Vagina (tissue), 2 donors: ENCODE results near the gene MOGAT1. TPM values are rescaled to one million over a fixed set of nuclear protein-coding genes. Genes with fewer than 3 reads are reported as not detected.

Source experiments
- DNase-seq, 2 donors: peaks; one replicate each; pipeline ENCODE4 v3.0.0-alpha.2; 2017; ENCODE audit errors: extremely low spot score in 2 of 2
- H3K27ac ChIP-seq: fragments of 200-600 bp; sonication (generic); one replicate; pipeline ENCODE4 v1.5.1; 2019
- H3K27me3 ChIP-seq: fragments of 200-600 bp; sonication (generic); one replicate; pipeline ENCODE4 v1.5.1; 2019
- H3K36me3 ChIP-seq, 2 donors: fragments of 200-600 bp; sonication (generic); one replicate each; pipeline ENCODE4 v1.5.1; 2017 to 2019
- H3K4me1 ChIP-seq: fragments of 200-600 bp; sonication (generic); one replicate; pipeline ENCODE4 v1.5.1; 2019
- H3K4me3 ChIP-seq, 2 donors: fragments of 200-600 bp; sonication (generic); 1 replicate in 1 of 2; 2 replicates in 1 of 2; pipeline ENCODE4 v1.5.1; 2016 to 2019
- H3K9me3 ChIP-seq: fragments of 200-600 bp; sonication (generic); one replicate; pipeline ENCODE4 v1.5.1; 2019
- CTCF ChIP-seq, 3 experiments: fragments of 450-650 bp in 2 of 3; fragments of 200-600 bp in 1 of 3; sonication (generic) in 1 of 3; IDR thresholded peaks; one replicate each; pipeline ENCODE4 v1.5.1; 2017 to 2019; ENCODE audit warnings: antibody characterized with exemption in 3 of 3, mild to moderate bottlenecking in 2 of 3, moderate library complexity in 2 of 3
- POLR2A ChIP-seq, 2 donors: fragments of 450-650 bp; IDR thresholded peaks; one replicate each; pipeline ENCODE4 v1.6.1; 2017; ENCODE audit warnings: antibody characterized with exemption in 2 of 2, mild to moderate bottlenecking in 2 of 2, moderate library complexity in 2 of 2
- POLR2AphosphoS5 ChIP-seq, 2 donors: sonication (generic); formaldehyde crosslinking; IDR thresholded peaks; one replicate each; pipeline ENCODE4 v1.9.0; 2017; ENCODE audit warnings: antibody characterized with exemption in 2 of 2, mild to moderate bottlenecking in 2 of 2, low read depth in 1 of 2; ENCODE audit not compliant: insufficient read depth in 1 of 2
- intact Hi-C: fragments of 100-400 bp; cut with DNase I; formaldehyde crosslinking; loops from one replicate; pipeline ENCODE4 v1.15.1; 2023
- total RNA-seq: library from RNA; depleted of rRNA; stranded (reverse); fragments of >200 nt; gene quantifications from one replicate; pipeline ENCODE4 v1.2.3, GENCODE V29; 2016

The MOGAT1 gene
- not detected for total RNA-seq

- DNase-seq, result no peak
- Histone ChIP-seq H3K36me3 (no peaks in the 10 kb centered on the region), H3K4me3 (peak within 1 kb of the TSS; percentile 28 to 48), H3K4me1 (peaks cover 9% of the 10 kb centered on the region), H3K27ac (no peak within 1 kb of the TSS), H3K27me3 (no peaks in the 10 kb centered on the region), H3K9me3 (no peaks in the 10 kb centered on the region)
- intact Hi-C loops, result no loop called here
- TF ChIP-seq POLR2A (IDR thresholded peaks at IDR 0.05) (no peak), CTCF (IDR thresholded peaks at IDR 0.05) (no peak), POLR2AphosphoS5 (IDR thresholded peaks at IDR 0.05; ENCODE audit: insufficient read depth in 1 of 2, low read depth in 1 of 2) (no peak)
These were observed at the start of gene MOGAT1 for GRCh38 chr2:222671259-222672067. MOGAT1 (plus strand) TSS chr2:222671658; CDS start chr2:222671786, 128 bp downstream.

- H3K27ac ChIP-seq, result no peak overlapping the region
- intact Hi-C loops, result no loop called here
- H3K36me3 ChIP-seq, result peaks cover 4 to 31% of the 10 kb centered on the region in 2 donors
- H3K27me3 ChIP-seq, result no peaks in the 10 kb centered on the region
- H3K4me1 ChIP-seq, result no peaks in the 10 kb centered on the region
- TF ChIP-seq POLR2AphosphoS5 (IDR thresholded peaks at IDR 0.05; ENCODE audit: insufficient read depth in 1 of 2, low read depth in 1 of 2) (no peak), CTCF (IDR thresholded peaks at IDR 0.05) (no peak)
- H3K4me3 ChIP-seq, result no peak overlapping the region
- H3K9me3 ChIP-seq, result no peaks in the 10 kb centered on the region
- DNase-seq, result no peak
These were observed 49.6 kb upstream of the MOGAT1 start for GRCh38 chr2:222621893-222622292.

- Histone ChIP-seq H3K4me1 (no peaks in the 10 kb centered on the region), H3K9me3 (no peaks in the 10 kb centered on the region), H3K27me3 (no peaks in the 10 kb centered on the region), H3K27ac (no peak overlapping the region), H3K4me3 (no peak overlapping the region), H3K36me3 (peaks cover 4 to 29% of the 10 kb centered on the region in 2 donors)
- no peak for DNase-seq
- intact Hi-C loops, result no loop called here
- TF ChIP-seq CTCF (IDR thresholded peaks at IDR 0.05) (no peak), POLR2A (IDR thresholded peaks at IDR 0.05) (no peak), POLR2AphosphoS5 (IDR thresholded peaks at IDR 0.05; ENCODE audit: insufficient read depth in 1 of 2, low read depth in 1 of 2) (no peak)
These were observed 48.5 kb upstream of the MOGAT1 start for GRCh38 chr2:222622910-222623309.

GRCh38 chr2:222623756-222624309 lies 47.6 kb upstream of the MOGAT1 start:
- H3K27me3 ChIP-seq, result no peaks in the 10 kb centered on the region
- TF ChIP-seq CTCF (IDR thresholded peaks at IDR 0.05) (no peak), POLR2A (IDR thresholded peaks at IDR 0.05) (no peak), POLR2AphosphoS5 (IDR thresholded peaks at IDR 0.05; ENCODE audit: insufficient read depth in 1 of 2, low read depth in 1 of 2) (no peak)
- H3K36me3 ChIP-seq, result peaks cover 4 to 32% of the 10 kb centered on the region in 2 donors
- H3K9me3 ChIP-seq, result no peaks in the 10 kb centered on the region
- no peak overlapping the region for H3K27ac ChIP-seq
- intact Hi-C loops, result no loop called here
- no peak for DNase-seq
- H3K4me3 ChIP-seq, result no peak overlapping the region
- H3K4me1 ChIP-seq, result no peaks in the 10 kb centered on the region

GRCh38 chr2:222627764-222628163 lies 43.7 kb upstream of the MOGAT1 start:
- intact Hi-C loops, result no loop called here
- Histone ChIP-seq H3K36me3 (peaks cover 0 to 58% of the 10 kb centered on the region in 2 donors), H3K4me1 (no peaks in the 10 kb centered on the region), H3K27ac (no peak overlapping the region), H3K4me3 (no peak overlapping the region), H3K9me3 (no peaks in the 10 kb centered on the region), H3K27me3 (no peaks in the 10 kb centered on the region)
- DNase-seq, result no peak
- TF ChIP-seq POLR2AphosphoS5 (IDR thresholded peaks at IDR 0.05; ENCODE audit: insufficient read depth in 1 of 2, low read depth in 1 of 2) (no peak), CTCF (IDR thresholded peaks at IDR 0.05) (no peak), POLR2A (IDR thresholded peaks at IDR 0.05) (no peak)
